B cell (primary cell): ENCODE measurements around the gene ALX1.

ENCODE experiments used
- CTCF ChIP-seq: fragments of 200-600 bp; IDR thresholded peaks from one replicate; pipeline ENCODE4 v1.8.0; 2022; ENCODE audit warnings: antibody characterized with exemption, mild to moderate bottlenecking
- EZH2 ChIP-seq: IDR thresholded peaks from 2 replicates; pipeline ENCODE4 v1.6.1; 2012; ENCODE audit warnings: borderline replicate concordance, low read depth, mild to moderate bottlenecking, moderate library complexity, low read length; ENCODE audit not compliant: insufficient read depth, poor library complexity, severe bottlenecking

GRCh38 chr12:85273381-85274314, 6.4 kb upstream of the ALX1 start:
- TF ChIP-seq CTCF = no peak
- TF ChIP-seq EZH2 = no peak
